ENCODE results near the gene IFT172.
A peak's percentile ranks its signal among the peaks of the same experiment; 100 is the strongest.
"Not testable (repeated sequence)": the region's sequence is repeated elsewhere in the genome, so short reads cannot be mapped to it uniquely, and the experiment has no call there.

IFT172 gene, protein sequence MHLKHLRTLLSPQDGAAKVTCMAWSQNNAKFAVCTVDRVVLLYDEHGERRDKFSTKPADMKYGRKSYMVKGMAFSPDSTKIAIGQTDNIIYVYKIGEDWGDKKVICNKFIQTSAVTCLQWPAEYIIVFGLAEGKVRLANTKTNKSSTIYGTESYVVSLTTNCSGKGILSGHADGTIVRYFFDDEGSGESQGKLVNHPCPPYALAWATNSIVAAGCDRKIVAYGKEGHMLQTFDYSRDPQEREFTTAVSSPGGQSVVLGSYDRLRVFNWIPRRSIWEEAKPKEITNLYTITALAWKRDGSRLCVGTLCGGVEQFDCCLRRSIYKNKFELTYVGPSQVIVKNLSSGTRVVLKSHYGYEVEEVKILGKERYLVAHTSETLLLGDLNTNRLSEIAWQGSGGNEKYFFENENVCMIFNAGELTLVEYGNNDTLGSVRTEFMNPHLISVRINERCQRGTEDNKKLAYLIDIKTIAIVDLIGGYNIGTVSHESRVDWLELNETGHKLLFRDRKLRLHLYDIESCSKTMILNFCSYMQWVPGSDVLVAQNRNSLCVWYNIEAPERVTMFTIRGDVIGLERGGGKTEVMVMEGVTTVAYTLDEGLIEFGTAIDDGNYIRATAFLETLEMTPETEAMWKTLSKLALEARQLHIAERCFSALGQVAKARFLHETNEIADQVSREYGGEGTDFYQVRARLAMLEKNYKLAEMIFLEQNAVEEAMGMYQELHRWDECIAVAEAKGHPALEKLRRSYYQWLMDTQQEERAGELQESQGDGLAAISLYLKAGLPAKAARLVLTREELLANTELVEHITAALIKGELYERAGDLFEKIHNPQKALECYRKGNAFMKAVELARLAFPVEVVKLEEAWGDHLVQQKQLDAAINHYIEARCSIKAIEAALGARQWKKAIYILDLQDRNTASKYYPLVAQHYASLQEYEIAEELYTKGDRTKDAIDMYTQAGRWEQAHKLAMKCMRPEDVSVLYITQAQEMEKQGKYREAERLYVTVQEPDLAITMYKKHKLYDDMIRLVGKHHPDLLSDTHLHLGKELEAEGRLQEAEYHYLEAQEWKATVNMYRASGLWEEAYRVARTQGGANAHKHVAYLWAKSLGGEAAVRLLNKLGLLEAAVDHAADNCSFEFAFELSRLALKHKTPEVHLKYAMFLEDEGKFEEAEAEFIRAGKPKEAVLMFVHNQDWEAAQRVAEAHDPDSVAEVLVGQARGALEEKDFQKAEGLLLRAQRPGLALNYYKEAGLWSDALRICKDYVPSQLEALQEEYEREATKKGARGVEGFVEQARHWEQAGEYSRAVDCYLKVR (N-terminal part only)

DNA sequence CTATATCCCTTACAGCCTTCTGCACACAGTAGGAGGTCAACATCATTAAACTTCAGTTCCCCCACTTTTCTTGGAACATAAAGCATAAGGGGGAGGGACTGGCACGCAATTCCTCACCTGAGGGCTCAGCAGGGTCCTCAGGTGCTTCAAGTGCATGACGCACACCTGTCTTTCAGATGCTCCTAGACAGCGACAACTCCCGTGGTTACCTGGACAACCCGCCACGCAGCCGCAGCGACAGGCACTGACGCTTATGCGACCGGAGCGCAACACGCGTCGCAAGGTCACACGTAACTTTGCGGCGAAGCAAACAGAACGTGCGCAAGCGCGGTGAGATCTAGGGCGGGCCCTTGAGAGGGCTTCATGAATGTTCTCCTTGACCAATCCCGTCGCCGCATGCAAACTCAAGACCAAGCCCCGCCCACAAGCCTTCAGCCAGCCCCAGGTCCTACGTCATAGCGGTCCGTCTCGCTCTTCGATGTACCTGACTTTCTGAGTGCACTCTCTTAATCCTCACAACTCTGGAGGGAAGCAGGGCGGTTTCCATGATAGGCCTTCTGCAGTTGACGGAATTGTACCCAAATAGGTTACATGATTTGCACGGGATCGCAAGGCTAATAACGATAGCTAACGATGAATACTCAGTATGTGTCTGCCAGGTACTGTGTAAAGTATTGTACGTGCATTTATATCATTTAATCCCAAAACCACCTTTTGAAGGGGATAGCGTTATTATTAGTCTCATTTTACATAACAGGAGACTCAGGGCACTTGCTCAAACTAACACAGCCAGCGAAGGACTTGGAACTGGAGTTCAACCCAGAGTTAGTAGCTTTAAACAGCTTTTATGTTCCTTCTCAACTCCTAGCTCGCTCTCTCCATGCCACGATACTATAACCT is at the start of gene IFT172:
IFT172 (minus strand) TSS at position 246 of the 900 bp plus-strand sequence; CDS start at position 156, 90 bp downstream.
- DNase-seq = peak; percentile 100

DNA sequence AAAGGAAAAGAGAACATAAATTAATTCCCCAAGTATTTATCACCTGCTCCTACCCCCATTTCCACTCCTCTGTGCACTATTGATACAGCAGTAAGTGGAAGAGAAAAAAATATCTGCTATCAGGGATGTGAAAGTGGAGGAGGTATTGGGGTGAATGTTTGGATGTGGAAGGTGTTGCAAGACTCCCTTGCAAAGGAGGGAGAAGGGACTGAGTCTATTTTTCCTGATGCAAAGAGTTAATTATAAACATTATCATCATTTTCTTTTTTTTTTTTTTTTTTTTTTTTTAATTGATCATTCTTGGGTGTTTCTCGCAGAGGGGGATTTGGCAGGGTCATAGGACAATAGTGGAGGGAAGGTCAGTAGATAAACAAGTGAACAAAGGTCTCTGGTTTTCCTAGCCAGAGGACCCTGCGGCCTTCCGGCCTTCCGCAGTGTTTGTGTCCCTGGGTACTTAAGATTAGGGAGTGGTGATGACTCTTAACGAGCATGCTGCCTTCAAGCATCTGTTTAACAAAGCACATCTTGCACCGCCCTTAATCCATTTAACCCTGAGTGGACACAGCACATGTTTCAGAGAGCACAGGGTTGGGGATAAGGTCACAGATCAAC is 49.4 kb upstream of the IFT172 start:
- DNase-seq = not testable (repeated sequence)

DNA sequence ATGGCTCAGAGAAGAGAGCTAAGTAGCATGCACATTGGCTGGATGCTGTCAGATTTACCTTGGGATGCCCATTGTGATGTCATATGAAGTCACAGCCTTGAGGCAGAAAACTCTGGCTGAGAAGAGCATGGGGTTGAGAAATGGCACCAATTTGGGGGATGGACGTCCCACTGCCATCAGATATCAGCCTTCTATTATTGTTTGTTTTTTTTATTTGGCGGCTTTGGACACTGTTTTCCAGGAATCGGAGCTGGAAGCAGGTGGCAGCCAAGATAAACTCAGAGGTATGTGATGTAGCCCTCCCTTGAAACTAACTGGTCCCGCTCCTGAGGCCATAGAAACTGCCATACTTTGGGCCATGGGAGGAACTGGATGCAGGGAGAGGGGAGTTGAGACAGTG is 47.7 kb upstream of the IFT172 start:
- DNase-seq = no peak

DNA sequence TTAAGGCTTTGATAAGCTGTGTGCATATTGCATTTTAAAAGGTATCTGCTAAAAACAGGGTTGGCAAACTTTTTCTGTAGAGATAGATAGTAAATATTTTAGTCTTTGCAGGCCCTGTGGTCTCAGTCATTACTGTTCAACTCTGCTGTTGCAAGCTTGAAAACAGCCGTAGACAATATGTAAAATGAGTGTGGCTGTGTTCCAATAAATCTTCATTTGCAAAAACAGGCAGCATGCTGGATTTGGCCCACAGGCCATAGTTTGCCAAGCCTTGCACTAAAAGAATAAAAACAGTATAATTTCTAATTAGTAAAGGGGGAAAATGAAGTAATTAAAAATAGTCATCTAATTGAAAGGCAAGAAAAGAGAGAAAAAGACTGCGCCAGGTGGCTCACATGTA is 42.4 kb upstream of the IFT172 start:
- DNase-seq = no peak

DNA sequence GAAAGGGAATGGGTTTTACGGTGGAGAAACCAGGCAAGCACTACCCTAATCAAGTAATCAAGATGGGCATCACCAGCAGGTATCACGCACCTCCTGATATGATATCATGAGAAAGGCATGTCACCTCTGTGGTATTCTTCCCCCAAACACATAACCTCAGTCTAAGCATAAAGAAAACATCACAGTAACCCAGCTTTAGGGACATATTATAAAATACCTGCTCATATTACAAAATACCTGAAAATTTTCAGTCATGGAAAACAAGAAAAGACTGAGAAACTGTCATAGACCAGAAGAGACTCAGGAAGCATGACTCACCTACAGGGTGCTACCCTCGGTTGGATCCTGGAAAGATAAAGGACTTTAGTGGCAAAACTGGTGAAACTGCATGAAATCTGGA is 37.6 kb upstream of the IFT172 start:
- DNase-seq = no peak

DNA sequence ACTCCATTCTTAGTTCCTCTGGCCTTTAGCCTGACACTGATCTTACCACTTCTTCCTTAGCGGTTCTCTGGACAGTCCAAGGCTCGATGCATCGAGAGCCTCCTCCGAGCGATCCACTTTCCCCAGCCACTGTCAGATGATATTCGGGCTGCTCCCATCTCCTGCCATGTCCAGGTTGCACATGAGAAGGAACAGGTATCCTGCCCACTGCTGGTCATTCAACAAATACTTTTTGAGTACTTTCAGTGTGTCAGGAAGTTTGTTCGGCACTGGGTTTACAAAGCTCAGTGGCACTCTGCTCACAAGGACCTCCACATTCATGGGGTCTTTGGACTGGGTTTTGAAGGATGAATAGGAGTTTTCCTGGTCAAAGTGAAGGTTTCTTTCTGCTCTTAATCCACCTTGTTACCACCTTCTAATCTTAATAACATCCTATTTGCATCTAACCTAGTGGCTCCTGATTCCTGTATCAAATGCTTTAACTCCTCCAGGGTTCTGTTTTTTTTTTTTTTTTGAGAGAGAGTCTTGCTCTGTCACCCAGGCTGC is 32.9 kb upstream of the IFT172 start:
- no peak for DNase-seq

DNA sequence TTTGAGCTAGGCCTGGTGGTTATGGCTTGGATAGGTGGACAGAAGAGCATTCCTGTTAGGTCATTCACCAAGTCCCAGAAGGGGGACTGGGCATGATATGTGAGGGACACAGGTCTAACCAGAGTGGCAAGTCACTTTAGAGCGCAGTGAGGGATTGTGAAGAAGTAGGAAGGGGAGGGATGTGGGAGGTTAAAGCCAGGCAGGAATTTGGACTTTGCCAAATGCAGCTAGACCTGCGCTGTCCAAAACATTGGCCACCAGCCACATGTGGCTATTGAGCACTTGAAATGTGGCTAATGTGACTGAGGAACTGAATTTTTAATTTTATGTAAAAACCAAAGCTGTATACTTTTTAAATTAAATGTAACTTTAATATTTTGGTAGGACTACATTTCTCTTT is 30.8 kb upstream of the IFT172 start:
- DNase-seq = no peak

DNA sequence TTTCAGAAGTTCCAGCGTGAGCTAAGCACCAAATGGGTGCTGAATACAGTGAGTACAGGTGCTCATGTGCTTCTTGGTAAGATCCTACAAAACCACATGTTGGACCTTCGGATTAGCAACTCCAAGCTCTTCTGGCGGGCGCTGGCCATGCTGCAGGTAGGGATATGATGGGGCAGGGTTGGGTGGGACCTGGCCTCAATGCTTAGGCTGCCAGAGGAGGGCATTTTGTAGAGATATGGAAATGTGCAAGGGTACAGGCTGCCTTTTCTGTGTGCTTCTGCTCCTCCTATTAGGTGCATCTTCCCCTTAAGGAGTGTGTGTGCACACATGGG is 29.2 kb upstream of the IFT172 start:
- no peak for DNase-seq

DNA sequence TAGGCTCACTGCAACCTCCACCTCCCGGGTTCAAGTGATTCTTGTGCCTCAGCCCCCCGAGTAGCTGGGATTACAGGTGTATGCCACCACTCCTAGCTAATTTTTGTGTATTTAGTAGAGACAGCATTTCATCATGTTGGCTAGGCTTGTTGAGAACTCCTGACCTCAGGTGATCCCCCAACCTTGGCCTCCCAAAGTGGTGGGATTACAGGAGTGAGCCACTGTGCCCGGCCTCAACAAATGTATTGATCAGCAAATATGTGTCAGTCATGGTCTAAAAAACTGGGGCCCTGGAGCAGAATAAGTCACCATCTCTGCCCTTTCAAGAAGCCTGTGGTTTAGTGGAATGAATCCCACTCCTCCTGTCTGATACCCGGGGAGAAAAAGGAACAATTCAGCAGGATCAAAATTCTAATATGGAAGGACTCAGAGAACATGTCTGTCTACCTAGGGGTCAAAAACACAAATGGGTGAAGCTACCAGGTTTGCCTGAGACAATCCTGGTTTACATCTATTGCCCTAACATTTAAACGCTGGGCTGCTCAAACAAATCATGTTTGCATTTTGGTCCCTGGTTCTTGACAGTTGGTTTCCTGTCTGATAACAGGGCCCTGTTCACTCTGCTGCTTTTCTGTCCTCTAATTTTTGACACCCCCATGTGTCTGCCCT is 28.7 kb upstream of the IFT172 start:
- DNase-seq = no peak

DNA sequence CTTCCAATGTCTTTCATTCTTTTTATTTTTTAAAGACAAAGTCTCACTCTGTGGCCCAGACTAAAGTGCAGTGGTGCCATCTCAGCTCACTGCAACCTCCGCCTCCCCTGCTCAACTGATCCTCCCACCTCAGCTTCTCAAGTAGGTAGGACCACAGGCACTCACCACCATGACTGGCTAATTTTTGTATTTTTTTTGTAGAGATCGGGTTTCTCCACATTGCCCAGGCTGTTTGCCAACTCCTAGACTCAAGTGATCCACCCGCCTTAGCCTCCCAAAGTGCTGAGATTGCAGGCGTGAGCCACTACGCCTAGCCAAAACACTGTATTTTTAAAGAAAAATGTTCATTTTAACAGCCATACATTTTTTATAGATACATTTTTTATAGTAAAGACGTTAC is 19.8 kb upstream of the IFT172 start:
- peak; percentile 52 for DNase-seq

DNA sequence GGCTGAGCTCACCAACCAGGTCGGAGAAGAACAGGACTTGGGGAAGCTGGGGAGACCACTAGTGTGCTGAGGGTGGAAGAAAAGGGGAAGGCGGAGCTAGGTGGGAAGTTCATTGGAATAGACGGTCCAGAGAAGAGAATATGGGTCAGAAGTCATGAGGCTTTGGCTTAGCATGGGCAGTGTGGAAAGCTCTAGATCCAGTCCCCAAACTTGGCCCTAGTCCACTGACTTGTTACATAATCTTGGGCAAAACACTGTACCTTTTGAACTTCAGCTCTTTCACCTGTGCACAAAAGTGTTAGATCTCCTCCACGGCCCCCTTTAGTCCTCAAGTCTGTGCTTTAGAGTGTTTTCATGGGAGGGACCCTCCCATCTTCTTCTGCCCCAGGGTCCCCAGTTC is 17.8 kb upstream of the IFT172 start:
- DNase-seq = no peak

DNA sequence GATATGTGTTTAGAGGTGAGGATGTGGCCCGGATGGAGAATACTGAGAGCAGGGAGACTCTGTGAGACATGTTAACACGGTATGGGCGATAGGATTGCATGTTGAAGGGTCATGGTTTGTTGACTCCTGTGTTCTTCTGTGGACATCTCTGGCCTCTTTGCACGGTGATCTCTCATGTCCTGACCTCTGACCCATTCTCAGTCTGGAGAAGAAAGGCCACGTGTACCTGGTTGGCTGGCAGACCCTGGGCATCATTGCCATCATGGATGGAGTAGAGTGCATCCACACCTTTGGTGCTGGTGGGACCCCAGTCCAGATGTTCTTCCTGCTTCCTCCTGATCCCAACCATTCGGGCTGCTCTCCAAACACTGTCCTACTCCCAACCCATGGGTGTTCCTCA is 17.0 kb upstream of the IFT172 start:
- DNase-seq = no peak

DNA sequence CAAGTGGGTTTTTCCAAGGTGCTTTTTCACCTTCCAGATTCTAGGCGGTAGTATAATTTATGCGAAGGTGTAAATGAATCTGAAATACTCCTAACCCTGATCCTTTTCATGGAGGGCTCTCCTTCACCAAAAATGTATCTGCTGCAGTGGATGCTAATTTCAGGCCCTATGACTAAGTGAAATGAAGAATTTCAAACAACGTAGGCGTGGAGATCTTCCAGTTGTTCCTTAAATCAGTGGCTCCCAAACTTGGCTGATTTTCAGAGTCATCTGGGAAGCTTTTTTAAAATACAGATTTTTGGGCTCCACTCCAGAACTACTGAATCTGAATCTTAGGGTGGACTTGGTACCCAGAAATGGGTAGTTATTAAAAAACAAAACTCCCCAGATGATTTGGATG is 12.6 kb upstream of the IFT172 start:
- DNase-seq = no peak

DNA sequence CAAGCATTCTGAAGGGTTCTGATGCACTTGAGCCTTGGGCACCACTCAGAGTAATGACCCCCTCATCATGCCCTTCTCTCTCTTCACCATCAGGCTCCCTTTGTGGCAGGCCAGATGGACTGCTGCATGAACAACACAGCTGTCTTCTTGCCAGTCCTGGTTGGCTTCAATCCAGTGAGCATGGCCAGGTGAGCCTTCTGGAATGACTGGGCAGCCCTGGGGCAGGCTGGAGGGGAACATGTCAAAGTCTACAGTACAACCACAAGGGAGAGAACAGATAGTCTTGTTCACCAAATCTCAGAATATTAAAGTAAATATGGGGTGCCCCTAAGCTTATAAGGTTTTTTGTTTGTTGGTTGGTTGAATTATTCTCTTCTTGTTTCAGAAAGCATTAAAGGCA is 11.5 kb upstream of the IFT172 start:
- no peak for DNase-seq

DNA sequence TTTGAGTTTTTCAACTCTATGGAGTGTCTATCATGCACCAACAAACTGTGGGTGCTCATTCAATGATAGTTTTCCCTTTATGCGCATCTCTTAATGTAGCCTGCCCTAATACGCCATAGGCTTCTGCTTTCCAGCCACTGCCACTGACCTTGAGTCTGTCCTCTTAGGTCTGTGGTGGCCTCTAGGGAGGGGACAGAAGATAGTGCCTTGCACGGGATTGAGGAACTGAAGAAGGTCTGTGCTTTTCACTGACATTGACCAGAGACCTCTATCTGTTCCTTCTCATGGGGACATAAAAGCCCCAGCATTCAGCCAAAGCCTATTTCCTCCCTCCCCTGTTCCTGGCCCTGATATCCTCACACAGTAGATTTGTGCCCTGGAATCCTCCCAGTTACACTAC is 9.4 kb upstream of the IFT172 start:
- DNase-seq = no peak

DNA sequence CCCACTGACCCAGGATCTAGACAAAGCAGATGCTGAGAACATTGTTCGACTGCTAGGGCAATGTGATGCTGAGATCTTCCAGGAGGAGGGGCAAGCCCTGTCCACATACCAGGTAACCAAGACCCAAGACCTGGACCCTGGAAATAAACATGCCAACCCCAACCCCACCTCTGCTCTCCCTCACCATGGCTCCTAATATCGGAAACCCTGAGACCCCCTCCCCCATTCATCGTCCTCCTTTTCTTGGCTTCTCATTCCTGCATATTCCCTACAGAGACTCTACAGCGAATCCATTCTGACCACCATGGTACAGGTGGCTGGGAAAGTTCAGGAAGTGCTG is 7.7 kb upstream of the IFT172 start:
- DNase-seq = no peak

DNA sequence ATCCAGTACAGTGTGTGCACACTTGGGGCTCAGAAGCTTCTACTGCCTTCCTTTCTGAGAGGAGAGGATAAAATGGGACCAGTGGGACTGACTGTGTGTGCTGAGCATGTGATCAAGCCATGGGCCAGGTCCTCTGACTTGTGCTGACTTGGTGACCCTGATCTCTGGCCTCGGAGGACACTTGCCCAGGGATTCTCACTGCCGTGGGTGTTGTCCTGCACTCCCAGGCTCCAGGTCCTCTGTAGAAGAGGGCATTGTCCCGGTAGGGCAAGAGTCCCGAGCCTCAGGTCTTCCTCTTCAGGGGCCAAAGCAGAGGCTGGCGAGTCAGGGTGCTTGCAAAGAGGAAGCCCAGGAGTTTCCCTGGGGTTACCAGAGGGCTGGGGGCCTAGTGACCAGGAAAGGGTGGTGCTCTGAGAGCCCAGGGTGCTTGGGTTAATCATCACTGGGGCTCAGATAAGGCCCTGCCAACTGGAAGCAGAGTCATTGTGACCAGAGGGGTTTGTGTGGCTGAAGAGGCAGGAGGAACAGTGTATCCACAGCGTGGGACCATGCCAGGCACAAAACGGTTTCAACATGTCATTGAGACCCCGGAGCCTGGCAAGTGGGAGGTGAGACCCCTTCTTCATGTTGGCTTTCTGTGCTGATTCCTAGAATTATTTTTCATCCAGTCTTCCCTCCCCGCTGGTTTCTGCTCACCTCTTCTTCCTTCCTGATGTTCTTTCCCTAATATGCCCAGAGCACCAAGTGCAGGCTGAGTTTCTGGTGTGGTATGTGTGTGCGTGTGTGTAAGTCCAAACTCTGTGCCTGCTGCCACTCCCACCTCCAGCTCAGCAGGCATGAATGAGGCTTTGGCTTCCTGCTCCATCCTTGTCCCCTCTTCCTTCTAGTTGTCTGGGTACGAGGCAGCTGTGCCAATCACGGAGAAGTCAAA is 7.1 kb upstream of the IFT172 start, which contains the start of gene GCKR:
GCKR (plus strand) TSS at position 483 of the 931 bp plus-strand sequence; CDS start at position 549, 66 bp downstream.
- DNase-seq = peak; percentile 72

DNA sequence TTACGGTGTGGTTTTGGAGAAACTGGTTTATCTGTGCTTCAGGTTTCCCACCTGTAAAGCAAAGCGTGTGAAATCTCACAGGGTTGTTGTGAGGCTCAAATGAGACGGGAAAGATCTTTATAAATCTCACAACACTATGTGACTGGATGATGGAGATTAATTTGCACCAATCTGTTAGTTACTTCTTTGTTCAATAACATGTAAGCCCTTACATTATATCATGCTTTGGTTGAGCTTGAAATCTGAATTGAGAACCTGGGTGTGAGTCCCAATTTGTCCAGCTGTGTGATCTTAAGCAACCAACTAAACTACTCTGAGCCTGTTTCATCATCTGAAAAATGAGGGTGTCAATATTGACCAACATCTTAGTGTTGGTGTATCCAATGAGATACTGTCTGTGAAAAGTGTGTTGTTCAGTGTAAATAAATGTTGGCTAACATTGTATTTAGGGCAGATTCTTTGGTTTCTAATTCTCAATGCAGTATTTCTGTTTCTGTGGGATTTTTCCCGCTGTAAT is 6.4 kb upstream of the IFT172 start:
- DNase-seq = no peak

DNA sequence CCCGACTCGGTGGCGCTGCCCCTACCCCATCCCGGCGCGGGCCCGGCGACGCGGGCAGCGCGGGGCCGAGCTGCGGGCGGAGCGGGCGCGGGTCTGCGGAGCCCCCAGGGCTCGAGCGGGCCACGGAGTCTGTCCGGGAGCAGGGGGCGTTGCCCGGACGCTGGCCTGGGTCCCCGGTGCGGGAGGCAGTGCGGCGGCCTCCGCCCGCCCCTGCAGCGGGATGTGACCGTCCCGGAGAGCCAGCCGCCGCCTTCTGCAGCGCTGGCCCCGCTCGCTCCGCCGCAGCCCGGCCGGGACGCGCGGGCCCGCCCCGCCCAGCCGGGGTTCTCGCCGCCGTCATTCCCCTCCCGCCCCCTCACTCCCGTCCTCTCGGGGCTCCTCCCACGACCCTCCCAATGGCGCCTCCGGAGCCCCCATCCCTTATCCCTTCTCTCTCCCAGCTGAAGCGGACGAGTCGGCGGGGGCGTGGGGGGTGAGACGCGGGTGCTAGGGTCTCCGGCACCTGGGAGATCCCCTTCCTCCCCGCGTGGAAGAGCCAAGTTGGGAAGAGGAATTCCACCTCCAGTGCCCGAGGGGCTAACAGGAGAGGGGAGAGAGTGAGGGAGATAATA is 5.5 kb upstream of the IFT172 start, which contains the start of gene FNDC4:
FNDC4 (minus strand) TSS at position 257 of the 611 bp plus-strand sequence. CDS start 521 bp downstream, outside the sequence.
- peak; percentile 23 for DNase-seq

All from hematopoietic multipotent progenitor cell treated with erythropoietin and hydrocortisone succinate and interleukin-3 and kit ligand, for 4 days (in vitro differentiated cells).